Uterus (tissue), 2 donors: Measurements from ENCODE around the gene ETHE1.

Experiments
- POLR2A ChIP-seq, 2 donors: fragments of 450-650 bp; IDR thresholded peaks; one replicate each; pipeline ENCODE4 v1.6.1; 2016; ENCODE audit warnings: antibody characterized with exemption in 2 of 2, mild to moderate bottlenecking in 1 of 2, moderate library complexity in 1 of 2
- TF ChIP-seq, protein P1 (sequence below), 4 experiments: fragments of 200-600 bp in 2 of 4; fragments of 450-650 bp in 2 of 4; sonication (generic) in 2 of 4; IDR thresholded peaks; one replicate each; pipeline ENCODE4 v1.5.1; 2016 to 2019; ENCODE audit warnings: antibody characterized with exemption in 4 of 4, mild to moderate bottlenecking in 2 of 4, moderate library complexity in 1 of 4

DNA sequence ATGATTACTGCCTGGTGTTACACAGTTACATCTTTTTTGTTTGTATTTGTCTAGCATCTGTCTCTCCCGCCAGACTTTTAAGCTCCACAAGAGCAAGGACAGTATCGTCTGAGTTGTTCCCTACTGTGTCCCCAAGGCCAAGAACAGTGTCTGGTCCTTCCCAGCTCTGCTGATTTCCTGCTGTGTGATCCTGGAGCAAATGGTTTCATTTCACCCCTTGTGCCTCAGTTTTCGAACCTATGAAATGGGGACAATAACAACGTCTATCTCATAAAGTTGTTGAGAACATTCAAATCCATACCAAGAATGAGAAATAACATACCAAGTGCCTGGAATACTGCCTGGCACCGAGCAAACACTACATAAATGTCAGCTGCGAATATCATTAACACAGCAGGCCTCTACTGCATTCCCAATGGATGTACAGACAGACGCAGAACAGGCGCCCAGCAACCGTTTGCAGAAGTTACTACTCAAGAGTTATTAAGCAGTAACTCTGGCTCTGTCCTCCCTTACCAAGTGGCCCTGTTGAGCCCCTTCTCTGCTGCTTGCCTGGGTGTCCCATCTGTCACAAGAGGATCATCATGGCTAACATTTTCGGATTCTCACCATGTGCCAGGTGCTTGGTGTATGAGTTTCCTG lies 36.9 kb upstream of the ETHE1 start:
- TF ChIP-seq, protein P1, sequence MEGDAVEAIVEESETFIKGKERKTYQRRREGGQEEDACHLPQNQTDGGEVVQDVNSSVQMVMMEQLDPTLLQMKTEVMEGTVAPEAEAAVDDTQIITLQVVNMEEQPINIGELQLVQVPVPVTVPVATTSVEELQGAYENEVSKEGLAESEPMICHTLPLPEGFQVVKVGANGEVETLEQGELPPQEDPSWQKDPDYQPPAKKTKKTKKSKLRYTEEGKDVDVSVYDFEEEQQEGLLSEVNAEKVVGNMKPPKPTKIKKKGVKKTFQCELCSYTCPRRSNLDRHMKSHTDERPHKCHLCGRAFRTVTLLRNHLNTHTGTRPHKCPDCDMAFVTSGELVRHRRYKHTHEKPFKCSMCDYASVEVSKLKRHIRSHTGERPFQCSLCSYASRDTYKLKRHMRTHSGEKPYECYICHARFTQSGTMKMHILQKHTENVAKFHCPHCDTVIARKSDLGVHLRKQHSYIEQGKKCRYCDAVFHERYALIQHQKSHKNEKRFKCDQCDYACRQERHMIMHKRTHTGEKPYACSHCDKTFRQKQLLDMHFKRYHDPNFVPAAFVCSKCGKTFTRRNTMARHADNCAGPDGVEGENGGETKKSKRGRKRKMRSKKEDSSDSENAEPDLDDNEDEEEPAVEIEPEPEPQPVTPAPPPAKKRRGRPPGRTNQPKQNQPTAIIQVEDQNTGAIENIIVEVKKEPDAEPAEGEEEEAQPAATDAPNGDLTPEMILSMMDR (IDR thresholded peaks at IDR 0.05), result no peak
- TF ChIP-seq POLR2A (IDR thresholded peaks at IDR 0.05), result no peak
